Body of pancreas (tissue), 4 donors: ENCODE results near the gene IL4I1. TPM values are rescaled to one million over a fixed set of nuclear protein-coding genes. Genes with fewer than 3 reads are reported as not detected.

Experiments used
- ATAC-seq: fragments of 150-250 bp; one replicate; pipeline ENCODE4 v1.9.1; 2016
- DNase-seq, 4 donors: peaks; one replicate each; pipeline ENCODE4 v3.0.0-alpha.2; 2019
- H3K27ac ChIP-seq, 4 donors: fragments of 200-600 bp; sonication (generic); 1 replicate in 3 of 4; 2 replicates in 1 of 4; pipeline versions ENCODE4 v1.5.1 to v1.6.1; 2016 to 2019; ENCODE audit warnings: mild to moderate bottlenecking in 1 of 4, mixed read lengths in 1 of 4, moderate library complexity in 1 of 4
- H3K27me3 ChIP-seq, 2 donors: fragments of 200-600 bp; sonication (generic); one replicate each; pipeline ENCODE4 v1.6.0; 2016; ENCODE audit warnings: mild to moderate bottlenecking in 1 of 2
- H3K36me3 ChIP-seq, 2 donors: fragments of 200-600 bp; sonication (generic); replicated peaks in 1 of 2; 2 replicates each; pipeline ENCODE4 v1.5.1; 2016; ENCODE audit warnings: low read depth in 2 of 2; ENCODE audit not compliant: insufficient read depth in 1 of 2
- H3K4me1 ChIP-seq: fragments of 200-600 bp; sonication (generic); one replicate; pipeline ENCODE4 v1.6.0; 2016
- H3K4me3 ChIP-seq, 2 donors: fragments of 200-600 bp; sonication (generic); 1 replicate in 1 of 2; 2 replicates in 1 of 2; pipeline ENCODE4 v1.5.1; 2016 to 2019
- H3K9me3 ChIP-seq, 3 donors: fragments of 200-600 bp; sonication (generic); 1 replicate in 2 of 3; 2 replicates in 1 of 3; pipeline ENCODE4 v1.5.1; 2016
- CTCF ChIP-seq, 7 experiments: fragments of 450-650 bp in 4 of 7; fragments of 200-600 bp in 3 of 7; sonication (generic) in 3 of 7; IDR thresholded peaks; one replicate each; pipeline ENCODE4 v1.5.1; 2016 to 2019; ENCODE audit warnings: antibody characterized with exemption in 7 of 7
- POLR2A ChIP-seq, 3 donors: fragments of 450-650 bp; IDR thresholded peaks; one replicate each; pipeline ENCODE4 v1.6.1; 2016; ENCODE audit warnings: antibody characterized with exemption in 3 of 3, mild to moderate bottlenecking in 2 of 3
- WGBS, 2 donors: methylation state at CpG; one replicate each; pipeline ENCODE4 v1.1.5; 2017; 5-methylcytosine and 5-hydroxymethylcytosine counted together
- intact Hi-C: fragments of 100-400 bp; cut with DNase I; formaldehyde crosslinking; loops from one replicate; pipeline ENCODE4 v1.15.1; 2023
- total RNA-seq, 2 donors: library from RNA; depleted of rRNA; stranded (reverse); fragments of >200 nt; gene quantifications; one replicate each; pipeline ENCODE4 v1.1.0, GENCODE V29; 2016

IL4I1 gene
- total RNA-seq, 2 donors from 2014 or later: 0.52 TPM; not detected in 1

DNA sequence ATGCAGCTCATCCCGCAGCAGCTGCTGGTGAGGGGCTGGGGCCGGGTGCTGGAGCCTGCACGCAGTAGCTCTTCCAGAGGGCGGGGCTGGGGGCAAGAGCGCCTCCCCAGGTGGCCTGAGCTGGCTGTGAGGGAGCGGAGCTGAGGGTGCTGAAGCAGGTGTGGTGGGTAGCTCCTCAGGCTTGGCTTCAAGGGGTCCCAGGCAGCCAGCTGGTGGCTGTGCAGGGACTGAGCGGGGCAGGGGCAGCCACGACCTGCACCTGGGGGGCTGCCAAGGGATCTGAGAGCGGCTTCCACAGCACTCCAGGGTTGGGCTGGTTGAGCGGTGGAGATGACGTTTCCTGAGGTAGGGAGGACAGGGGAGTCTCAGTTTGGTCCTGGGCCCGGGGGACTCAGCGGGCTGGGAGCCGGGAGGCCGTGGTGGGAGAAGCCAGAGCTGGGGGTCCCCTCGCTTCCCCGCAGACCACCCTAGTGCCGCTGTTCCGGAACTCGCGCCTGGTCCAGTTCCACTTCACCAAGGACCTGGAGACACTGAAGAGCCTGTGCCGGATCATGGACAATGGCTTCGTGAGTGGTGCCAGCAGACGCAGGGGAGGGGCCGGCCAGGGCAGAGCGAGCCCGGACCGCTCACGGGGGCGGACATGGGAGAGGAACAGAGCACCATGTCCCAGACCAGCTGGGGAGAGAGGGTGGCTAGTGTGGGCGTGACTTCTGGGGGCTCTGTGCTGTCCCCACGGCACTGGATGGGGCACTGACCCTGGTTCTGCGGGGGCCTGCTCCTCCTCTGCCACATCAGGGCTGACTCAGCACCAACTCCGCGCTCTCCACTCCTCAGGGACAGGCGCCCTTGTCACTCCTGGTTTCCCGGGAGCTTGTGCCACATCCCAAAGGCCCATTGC is 38.4 kb downstream of the IL4I1 start:
- Histone ChIP-seq H3K4me3 (no peak overlapping the region), H3K27me3 (no peaks in the 10 kb centered on the region), H3K4me1 (peaks cover 12% of the 10 kb centered on the region), H3K9me3 (no peaks in the 10 kb centered on the region), H3K36me3 (peaks cover 13 to 20% of the 10 kb centered on the region in 2 donors), H3K27ac (no peak overlapping the region)
- no peak for ATAC-seq
- DNase-seq: no peak
- intact Hi-C loops: no loop called here
- TF ChIP-seq CTCF (IDR thresholded peaks at IDR 0.05) (no peak), POLR2A (IDR thresholded peaks at IDR 0.05) (peak in 1 of 3 donors; percentile 5)
- 91 to 96% methylated on average over 18 to 37 of the region's 37 CpGs for WGBS, 2 donors

DNA sequence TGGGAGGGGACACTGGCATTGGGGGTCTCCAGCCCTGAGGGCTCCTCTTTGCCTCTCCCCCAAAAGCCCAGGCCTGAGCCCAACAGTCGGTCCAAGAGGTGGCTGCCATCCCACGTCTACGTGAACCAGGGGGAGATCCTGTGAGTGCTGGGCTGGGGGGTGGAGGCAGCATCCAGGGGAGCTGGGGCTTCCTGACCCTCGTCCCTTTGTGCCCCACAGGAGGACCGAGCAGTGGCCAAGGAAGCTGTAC is 38.9 kb downstream of the IL4I1 start:
- Histone ChIP-seq H3K27ac (no peak overlapping the region), H3K27me3 (no peaks in the 10 kb centered on the region), H3K9me3 (no peaks in the 10 kb centered on the region), H3K4me3 (no peak overlapping the region), H3K36me3 (peaks cover 13 to 20% of the 10 kb centered on the region in 2 donors), H3K4me1 (peaks cover 18% of the 10 kb centered on the region)
- DNase-seq (no peak), ATAC-seq (no peak)
- 93% methylated on average over 5 of the region's 5 CpGs; no CpG with 5 or more reads in 1 of the 2 donors for WGBS, 2 donors
- intact Hi-C loops: no loop called here
- TF ChIP-seq POLR2A (IDR thresholded peaks at IDR 0.05) (no peak), CTCF (IDR thresholded peaks at IDR 0.05) (no peak)

DNA sequence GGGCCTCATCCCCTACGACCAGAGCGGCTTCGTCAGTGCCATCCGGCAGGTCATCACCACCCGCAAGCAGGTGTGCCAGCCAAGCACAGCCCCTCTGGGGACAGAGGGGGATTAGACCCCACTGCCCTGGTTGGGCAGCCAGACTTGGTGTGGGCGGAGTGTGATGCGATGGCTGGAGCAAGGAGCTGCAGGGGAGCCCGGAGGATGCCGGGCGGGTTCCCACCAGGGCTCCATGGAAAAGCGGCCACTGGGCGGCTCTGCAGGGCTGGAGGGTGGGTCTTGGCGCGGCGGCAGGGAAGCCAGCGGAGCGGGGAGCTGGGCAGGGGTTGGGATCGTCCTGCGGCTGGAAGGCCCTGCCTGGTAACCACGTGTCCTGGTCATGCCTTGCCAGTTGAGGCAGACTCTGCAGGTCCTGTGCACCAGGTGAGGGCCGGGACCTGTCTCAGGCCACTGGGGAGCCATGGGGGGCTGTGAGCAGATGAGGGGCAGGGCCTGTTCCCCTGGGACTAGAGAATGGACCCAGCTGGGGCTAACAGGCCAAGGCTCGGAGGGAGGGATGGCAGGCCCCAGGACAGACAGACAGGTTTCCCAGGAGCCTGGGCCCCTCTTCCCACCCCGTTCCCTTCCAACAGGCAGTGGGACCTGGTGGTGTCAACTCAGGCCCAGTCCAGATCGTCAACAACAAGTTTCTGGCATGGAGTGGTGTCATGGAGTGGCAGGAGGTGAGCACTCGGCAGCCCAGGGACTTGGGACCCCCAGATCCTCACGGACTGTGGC is 39.4 kb downstream of the IL4I1 start:
- no peak for TF ChIP-seq CTCF (IDR thresholded peaks at IDR 0.05)
- no peak for TF ChIP-seq POLR2A (IDR thresholded peaks at IDR 0.05)
- Histone ChIP-seq H3K4me3 (no peak overlapping the region), H3K27ac (no peak overlapping the region), H3K27me3 (no peaks in the 10 kb centered on the region), H3K4me1 (peaks cover 23% of the 10 kb centered on the region), H3K9me3 (no peaks in the 10 kb centered on the region), H3K36me3 (peaks cover 13 to 20% of the 10 kb centered on the region in 2 donors)
- intact Hi-C loops: no loop called here
- peak in 1 of 4 donors; percentile 6 for DNase-seq
- no peak for ATAC-seq
- 91 to 93% methylated on average over 25 to 26 of the region's 26 CpGs for WGBS, 2 donors

- DNase-seq: no peak
- ATAC-seq: no peak
- intact Hi-C loops: no loop called here
- H3K27me3 ChIP-seq: no peaks in the 10 kb centered on the region
- H3K36me3 ChIP-seq: peaks cover 13 to 20% of the 10 kb centered on the region in 2 donors
- WGBS, 2 donors: 86 to 100% methylated on average over 5 to 15 of the region's 18 CpGs
- H3K27ac ChIP-seq: no peak overlapping the region
- H3K9me3 ChIP-seq: no peaks in the 10 kb centered on the region
- no peak overlapping the region for H3K4me3 ChIP-seq
- peaks cover 28% of the 10 kb centered on the region for H3K4me1 ChIP-seq
- no peak for TF ChIP-seq CTCF (IDR thresholded peaks at IDR 0.05)
- no peak for TF ChIP-seq POLR2A (IDR thresholded peaks at IDR 0.05)
Measured at GRCh38 chr19:49856574-49857021, 40.1 kb downstream of the IL4I1 start.
